GM12873 (cell line): ENCODE results near the gene CPVL.

Experiments
- CTCF ChIP-seq: IDR thresholded peaks from 2 replicates; pipeline ENCODE4 v1.5.1; 2012; ENCODE audit warnings: low read depth, mild to moderate bottlenecking, moderate library complexity, low read length, control low read depth; ENCODE audit not compliant: insufficient read depth; ENCODE audit errors: missing control alignments

Gene CPVL

DNA sequence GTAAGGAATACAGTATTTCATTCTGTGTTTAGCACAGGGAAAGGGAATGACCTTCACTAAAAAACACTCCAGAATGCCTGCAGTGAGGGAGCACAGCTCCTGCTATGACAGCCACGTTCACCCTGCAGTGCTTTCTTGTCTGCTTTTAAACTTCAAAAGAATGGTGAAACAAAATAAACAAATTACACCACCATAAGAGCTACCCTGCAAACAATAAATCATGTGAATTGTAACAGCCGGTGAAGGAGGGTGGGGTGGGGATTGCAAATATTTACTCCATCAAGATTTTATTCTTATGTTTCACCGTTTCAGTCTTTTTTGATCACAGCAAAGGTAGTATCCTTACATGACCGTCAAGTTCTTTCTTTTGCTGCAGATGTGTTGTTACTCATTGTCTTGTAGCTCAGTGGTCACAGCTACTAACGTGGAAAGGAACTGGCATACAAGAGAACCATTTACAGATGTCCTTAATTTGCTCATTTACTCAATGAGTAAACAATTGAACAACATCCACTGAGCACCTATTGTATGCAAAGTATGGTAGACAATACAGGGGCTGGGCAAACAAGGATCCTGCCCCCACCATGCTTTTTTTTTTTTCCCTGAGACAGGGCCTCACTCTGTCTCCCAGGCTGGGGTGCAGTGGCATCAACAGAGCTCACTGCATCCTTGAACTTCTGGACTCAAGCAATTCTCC is 44.2 kb upstream of the CPVL start:
- no peak for TF ChIP-seq CTCF

DNA sequence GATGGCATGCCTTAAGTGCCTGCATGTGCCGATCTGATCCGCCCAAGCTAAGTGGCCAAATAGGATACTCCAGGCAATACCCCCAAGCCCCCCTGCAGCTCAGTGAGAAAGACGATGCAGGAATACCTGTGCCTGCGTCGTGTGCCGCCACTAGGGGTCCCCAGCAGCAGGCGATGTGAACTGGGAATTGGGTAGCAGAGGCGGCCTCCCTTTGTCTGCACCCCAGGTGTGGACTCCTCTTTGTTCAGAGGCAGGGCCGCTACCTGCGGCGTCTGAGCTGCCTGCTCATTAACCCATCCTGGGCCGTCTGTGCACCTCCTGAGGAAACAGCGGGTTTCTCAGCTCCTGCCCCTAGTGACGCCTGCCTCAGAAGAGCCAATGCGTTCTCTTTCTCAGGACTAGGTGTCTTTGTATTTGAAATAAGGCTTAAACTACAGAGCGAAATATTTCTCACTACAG is 43.4 kb upstream of the CPVL start:
- TF ChIP-seq CTCF: peak; percentile 83

DNA sequence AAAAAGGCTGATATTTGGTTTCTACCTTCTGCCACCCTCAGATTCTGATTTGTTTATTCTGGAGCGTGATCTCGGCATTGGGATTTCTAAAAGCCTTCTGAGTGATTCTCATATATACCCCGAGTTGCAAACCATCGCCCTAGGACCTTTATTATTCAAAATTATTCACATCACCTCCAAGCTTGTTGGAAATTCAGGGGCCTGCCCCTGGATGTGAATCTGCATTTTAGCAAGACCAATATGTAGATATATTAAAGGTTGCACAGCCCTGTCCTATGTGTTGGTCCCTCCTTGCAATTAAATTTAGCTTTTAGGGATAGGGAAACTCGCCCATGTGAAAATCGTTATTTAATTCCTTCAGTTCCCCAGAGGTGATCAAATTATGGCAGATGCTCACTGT is 39.3 kb upstream of the CPVL start:
- no peak for TF ChIP-seq CTCF

DNA sequence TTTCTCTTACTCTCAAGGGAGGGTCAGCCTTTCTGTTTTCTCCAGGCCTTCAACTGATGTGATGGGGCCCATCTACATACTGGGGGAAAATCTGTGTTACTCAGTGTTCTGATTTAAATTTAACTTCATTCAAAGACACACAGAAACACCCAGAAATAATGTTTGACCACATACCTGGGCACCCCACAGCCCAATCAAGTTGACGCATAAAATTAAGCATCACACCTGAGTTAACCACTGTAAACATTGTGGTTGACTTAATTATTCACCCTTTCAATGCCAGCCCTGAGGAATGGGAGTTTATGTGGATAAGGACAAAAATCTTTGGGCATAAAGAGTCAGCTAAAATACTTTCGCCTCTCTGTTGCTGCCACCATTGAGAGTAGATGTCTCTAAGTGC is 38.3 kb upstream of the CPVL start:
- no peak for TF ChIP-seq CTCF

- TF ChIP-seq CTCF: no peak
Measured at GRCh38 chr7:29179115-29179514, 32.8 kb upstream of the CPVL start.

- no peak for TF ChIP-seq CTCF
Measured at GRCh38 chr7:29177963-29178600, 31.7 kb upstream of the CPVL start.

- TF ChIP-seq CTCF: no peak
Measured at GRCh38 chr7:29173458-29173857, 27.1 kb upstream of the CPVL start.
